HG03175 (cell line): Measurements from ENCODE around the gene NDUFS8.

Experiments used
- ATAC-seq: cut with Tn5 transposase; IDR thresholded peaks from one replicate; pipeline ENCODE4 v1.9.1; 2021; ENCODE audit warnings: mild to moderate bottlenecking, moderate library complexity; ENCODE audit not compliant: unreplicated experiment

The NDUFS8 gene

GRCh38 chr11:68048681-68049508, 18.4 kb downstream of the NDUFS8 start:
- ATAC-seq, result no peak

GRCh38 chr11:68049509-68050370, 19.3 kb downstream of the NDUFS8 start:
- ATAC-seq, result no peak

GRCh38 chr11:68050371-68050841, 19.9 kb downstream of the NDUFS8 start:
- ATAC-seq, result no peak

- no peak for ATAC-seq
Observed at GRCh38 chr11:68051191-68052136, 21.0 kb downstream of the NDUFS8 start.

- ATAC-seq, result no peak
Observed at GRCh38 chr11:68052137-68052873, 21.8 kb downstream of the NDUFS8 start.

- ATAC-seq, result no peak
Observed at GRCh38 chr11:68053117-68053516, 22.6 kb downstream of the NDUFS8 start.

GRCh38 chr11:68053981-68054812, 23.7 kb downstream of the NDUFS8 start:
- ATAC-seq, result no peak

GRCh38 chr11:68056317-68057285, 26.1 kb downstream of the NDUFS8 start:
- no peak for ATAC-seq

GRCh38 chr11:68057807-68058206, 27.3 kb downstream of the NDUFS8 start:
- no peak for ATAC-seq

- no peak for ATAC-seq
Observed at GRCh38 chr11:68061508-68061907, 31.0 kb downstream of the NDUFS8 start.

- no peak for ATAC-seq
Observed at GRCh38 chr11:68064926-68065325, 34.4 kb downstream of the NDUFS8 start.

- no peak for ATAC-seq
Observed at GRCh38 chr11:68065841-68066240, 35.4 kb downstream of the NDUFS8 start.

GRCh38 chr11:68066742-68067141, 36.3 kb downstream of the NDUFS8 start:
- no peak for ATAC-seq

GRCh38 chr11:68067991-68068390, 37.5 kb downstream of the NDUFS8 start:
- no peak for ATAC-seq

GRCh38 chr11:68071281-68072048, 41.0 kb downstream of the NDUFS8 start:
- no peak for ATAC-seq

GRCh38 chr11:68074584-68075352, 44.3 kb downstream of the NDUFS8 start:
- no peak for ATAC-seq
